Esophagus squamous epithelium (tissue), 4 donors: ENCODE data around the gene GALK1.

Experiments
- CTCF ChIP-seq, 6 experiments: fragments of 450-650 bp in 4 of 6; fragments of 200-600 bp in 2 of 6; sonication (generic) in 2 of 6; IDR thresholded peaks; one replicate each; pipeline ENCODE4 v1.5.1; 2016 to 2019; ENCODE audit warnings: antibody characterized with exemption in 6 of 6, mild to moderate bottlenecking in 4 of 6, moderate library complexity in 4 of 6
- POLR2A ChIP-seq, 4 donors: fragments of 450-650 bp; IDR thresholded peaks; one replicate each; pipeline ENCODE4 v1.6.1; 2017; ENCODE audit warnings: antibody characterized with exemption in 4 of 4, mild to moderate bottlenecking in 4 of 4, moderate library complexity in 3 of 4

DNA sequence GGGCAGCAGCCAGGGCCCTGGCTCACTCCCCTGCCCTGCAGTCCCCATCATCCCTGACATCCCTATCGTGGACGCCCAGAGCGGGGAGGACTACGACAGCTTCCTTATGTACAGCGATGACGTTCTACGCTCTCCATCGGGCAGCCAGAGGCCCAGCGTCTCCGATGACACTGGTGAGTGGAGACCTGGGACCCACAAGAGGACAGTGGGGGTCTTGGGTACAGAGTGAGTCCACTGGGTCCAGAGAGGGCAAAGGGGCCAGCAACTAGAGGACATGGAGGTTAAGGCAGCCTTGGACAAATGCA is 12.6 kb downstream of the GALK1 start:
- TF ChIP-seq CTCF (IDR thresholded peaks at IDR 0.05) (no peak), POLR2A (IDR thresholded peaks at IDR 0.05) (no peak)
